Keratinocyte (primary cell): ENCODE data around the gene LRRC28.

ENCODE experiments used
- EZH2 ChIP-seq: IDR thresholded peaks from one replicate; pipeline ENCODE4 v1.6.1; 2012; ENCODE audit warnings: inconsistent platforms, mild to moderate bottlenecking, low read length, moderate library complexity
- TF ChIP-seq, protein P1 (sequence below), 3 experiments: IDR thresholded peaks in 1 of 3; conservative IDR thresholded peaks in 1 of 3; optimal IDR thresholded peaks in 1 of 3; 2 replicates in 2 of 3; 3 replicates in 1 of 3; pipeline versions ENCODE3 to v1.5.1; 2011; ENCODE audit warnings: low read length in 3 of 3, mild to moderate bottlenecking in 3 of 3, moderate library complexity in 2 of 3, control low read depth in 1 of 3, inconsistent platforms in 1 of 3; ENCODE audit not compliant: insufficient read depth in 2 of 3; ENCODE audit errors: extremely low read depth in 1 of 3

DNA sequence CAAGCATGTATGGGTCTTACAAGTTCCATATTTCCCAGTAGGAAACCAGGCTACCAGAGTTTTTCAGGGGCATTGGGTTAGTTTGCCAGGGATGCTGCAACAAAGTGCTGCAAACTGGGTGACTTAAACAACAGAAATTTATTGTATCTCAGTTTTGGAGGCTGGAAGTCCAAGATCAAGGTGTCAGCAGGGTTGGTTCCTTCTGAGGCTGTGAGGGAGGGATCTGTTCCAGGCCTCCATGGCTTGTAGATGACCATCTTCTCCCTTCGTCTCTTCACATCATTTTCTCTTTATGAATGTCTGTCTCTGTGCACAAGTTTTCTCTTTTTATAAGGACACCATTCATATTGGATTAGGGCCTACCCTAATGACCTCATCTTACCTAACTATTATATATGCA is 114.7 kb downstream of the LRRC28 start:
- TF ChIP-seq, protein P1, sequence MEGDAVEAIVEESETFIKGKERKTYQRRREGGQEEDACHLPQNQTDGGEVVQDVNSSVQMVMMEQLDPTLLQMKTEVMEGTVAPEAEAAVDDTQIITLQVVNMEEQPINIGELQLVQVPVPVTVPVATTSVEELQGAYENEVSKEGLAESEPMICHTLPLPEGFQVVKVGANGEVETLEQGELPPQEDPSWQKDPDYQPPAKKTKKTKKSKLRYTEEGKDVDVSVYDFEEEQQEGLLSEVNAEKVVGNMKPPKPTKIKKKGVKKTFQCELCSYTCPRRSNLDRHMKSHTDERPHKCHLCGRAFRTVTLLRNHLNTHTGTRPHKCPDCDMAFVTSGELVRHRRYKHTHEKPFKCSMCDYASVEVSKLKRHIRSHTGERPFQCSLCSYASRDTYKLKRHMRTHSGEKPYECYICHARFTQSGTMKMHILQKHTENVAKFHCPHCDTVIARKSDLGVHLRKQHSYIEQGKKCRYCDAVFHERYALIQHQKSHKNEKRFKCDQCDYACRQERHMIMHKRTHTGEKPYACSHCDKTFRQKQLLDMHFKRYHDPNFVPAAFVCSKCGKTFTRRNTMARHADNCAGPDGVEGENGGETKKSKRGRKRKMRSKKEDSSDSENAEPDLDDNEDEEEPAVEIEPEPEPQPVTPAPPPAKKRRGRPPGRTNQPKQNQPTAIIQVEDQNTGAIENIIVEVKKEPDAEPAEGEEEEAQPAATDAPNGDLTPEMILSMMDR (optimal IDR thresholded peaks at IDR 0.05 in 1 of 3, IDR thresholded peaks at IDR 0.05 in 1 of 3, conservative IDR thresholded peaks at IDR 0.05 in 1 of 3; ENCODE audit: extremely low read depth in 1 of 3, insufficient read depth in 2 of 3, low read length in 3 of 3): no peak
- no peak for TF ChIP-seq EZH2
